HUES6 (cell line): ENCODE results near the gene TMEM256.

Experiments
- H3K27ac ChIP-seq: 2 replicates; pipeline ENCODE4 v1.7.0; 2013; ENCODE audit warnings: low read depth, mild to moderate bottlenecking, low read length, inconsistent platforms
- H3K27me3 ChIP-seq: 2 replicates; pipeline ENCODE4 v1.6.1; 2013; ENCODE audit warnings: low read length; ENCODE audit not compliant: control insufficient read depth, insufficient read depth
- H3K36me3 ChIP-seq: 2 replicates; pipeline ENCODE4 v1.6.1; 2013; ENCODE audit warnings: low read length; ENCODE audit not compliant: control insufficient read depth, insufficient read depth
- H3K4me1 ChIP-seq: 2 replicates; pipeline ENCODE4 v1.6.1; 2013; ENCODE audit warnings: low read length; ENCODE audit not compliant: control insufficient read depth, insufficient read depth
- H3K4me3 ChIP-seq: 2 replicates; pipeline ENCODE4 v1.5.1; 2013; ENCODE audit warnings: low read depth, low read length
- H3K9ac ChIP-seq: one replicate; pipeline ENCODE4 v1.6.1; 2013; ENCODE audit warnings: mild to moderate bottlenecking, low read length
- H3K9me3 ChIP-seq: 2 replicates; pipeline ENCODE4 v1.6.1; 2013; ENCODE audit warnings: low read depth, low read length; ENCODE audit not compliant: control insufficient read depth, insufficient read depth

Gene TMEM256

DNA sequence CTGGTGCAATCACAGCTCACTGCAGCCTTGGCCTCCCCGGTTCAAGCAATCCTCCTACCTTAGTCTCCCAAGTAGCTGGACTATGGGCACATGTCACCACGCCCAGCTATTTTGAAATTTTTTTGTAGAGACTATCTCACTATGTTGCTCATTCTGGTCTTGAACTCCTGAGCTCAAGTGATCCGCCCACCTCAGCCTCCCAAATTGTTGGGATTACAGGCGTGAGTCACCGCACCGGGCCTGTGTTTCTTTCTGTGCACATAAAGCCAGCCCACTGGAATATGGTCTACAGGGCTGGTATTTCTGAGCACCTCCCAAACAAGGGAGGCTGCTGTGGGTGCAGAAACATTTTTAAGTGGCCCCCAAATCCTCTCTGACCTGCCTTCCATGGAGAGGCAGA lies 40.6 kb downstream of the TMEM256 start:
- Histone ChIP-seq H3K9ac (no peak overlapping the region), H3K27me3 (no peaks in the 10 kb centered on the region), H3K4me3 (no peak overlapping the region), H3K36me3 (no peaks in the 10 kb centered on the region), H3K4me1 (peaks cover 6% of the 10 kb centered on the region; the same call in 1 of the 2 replicates), H3K9me3 (no peaks in the 10 kb centered on the region), H3K27ac (no peak overlapping the region)

DNA sequence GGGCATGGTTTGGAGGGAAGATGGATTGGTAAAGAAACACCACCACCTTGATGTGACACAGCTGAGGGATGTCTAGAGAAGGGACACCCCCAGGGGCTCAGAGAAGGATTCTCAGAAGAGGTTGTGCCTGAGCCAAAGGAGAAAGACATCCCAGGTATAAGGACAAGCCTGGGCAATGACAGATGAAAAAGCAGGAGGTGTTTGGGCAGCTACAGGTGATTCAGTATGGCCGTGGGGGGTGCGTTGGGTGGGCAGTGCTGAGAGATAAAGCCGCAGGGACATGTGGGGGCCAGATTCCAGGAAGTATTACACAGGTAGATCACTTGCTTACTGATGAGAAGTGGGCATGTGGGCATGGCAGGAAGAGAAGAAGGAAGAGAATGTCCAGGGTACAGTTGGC lies 42.0 kb downstream of the TMEM256 start:
- Histone ChIP-seq H3K36me3 (no peaks in the 10 kb centered on the region), H3K9ac (no peak overlapping the region), H3K27ac (no peak overlapping the region), H3K9me3 (no peaks in the 10 kb centered on the region), H3K4me3 (no peak overlapping the region), H3K4me1 (no peaks in the 10 kb centered on the region), H3K27me3 (no peaks in the 10 kb centered on the region)

DNA sequence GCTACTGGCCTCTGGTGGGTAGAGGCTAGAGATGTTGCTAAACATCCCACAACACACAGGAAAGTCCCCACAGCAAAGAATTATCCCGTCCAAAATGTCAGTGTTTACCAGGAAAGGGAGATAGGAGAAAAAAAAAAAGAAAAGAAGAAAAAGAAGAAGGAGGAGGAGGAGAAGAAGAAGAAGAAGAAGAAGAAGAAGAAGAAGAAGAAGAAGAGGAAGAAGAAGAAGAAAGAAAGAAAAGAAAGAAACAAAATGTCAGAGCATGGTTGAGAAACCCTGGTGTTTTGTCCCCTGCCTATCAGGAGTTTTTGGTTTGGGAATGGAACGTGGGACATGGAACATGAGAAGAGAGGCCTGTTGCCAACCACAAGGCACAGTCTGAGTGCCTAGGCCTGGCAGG lies 46.5 kb downstream of the TMEM256 start:
- Histone ChIP-seq H3K4me1 (peaks cover 15% of the 10 kb centered on the region), H3K9me3 (no peaks in the 10 kb centered on the region), H3K27me3 (0 out of 2 replicates have a peak, but pooled peaks cover 6% of the 10 kb centered on the region), H3K27ac (no peak overlapping the region), H3K36me3 (no peaks in the 10 kb centered on the region), H3K4me3 (no peak overlapping the region), H3K9ac (no peak overlapping the region)

DNA sequence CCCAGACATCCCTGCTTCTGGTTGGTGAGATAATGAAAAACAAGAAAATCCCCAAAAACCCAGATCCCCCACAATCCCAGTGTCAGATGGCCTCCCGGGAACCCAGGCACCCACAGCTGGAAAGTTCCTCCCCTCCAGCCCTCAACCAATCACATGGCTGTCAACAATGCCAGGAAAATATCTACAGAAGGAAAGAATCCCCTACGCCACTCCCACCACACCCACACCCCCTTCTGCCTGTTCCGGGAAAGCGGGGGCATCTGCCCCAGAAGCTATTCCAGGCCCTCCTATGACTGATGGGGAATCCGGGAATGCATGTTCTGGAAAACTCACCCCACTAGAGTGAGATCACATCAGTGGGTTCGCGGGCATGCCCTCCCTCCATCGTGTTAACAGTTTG lies 47.1 kb downstream of the TMEM256 start:
- Histone ChIP-seq H3K4me1 (peaks cover 16% of the 10 kb centered on the region), H3K27me3 (0 out of 2 replicates have a peak, but pooled peaks cover 6% of the 10 kb centered on the region), H3K36me3 (no peaks in the 10 kb centered on the region), H3K9me3 (no peaks in the 10 kb centered on the region), H3K9ac (no peak overlapping the region), H3K27ac (no peak overlapping the region), H3K4me3 (no peak overlapping the region)

DNA sequence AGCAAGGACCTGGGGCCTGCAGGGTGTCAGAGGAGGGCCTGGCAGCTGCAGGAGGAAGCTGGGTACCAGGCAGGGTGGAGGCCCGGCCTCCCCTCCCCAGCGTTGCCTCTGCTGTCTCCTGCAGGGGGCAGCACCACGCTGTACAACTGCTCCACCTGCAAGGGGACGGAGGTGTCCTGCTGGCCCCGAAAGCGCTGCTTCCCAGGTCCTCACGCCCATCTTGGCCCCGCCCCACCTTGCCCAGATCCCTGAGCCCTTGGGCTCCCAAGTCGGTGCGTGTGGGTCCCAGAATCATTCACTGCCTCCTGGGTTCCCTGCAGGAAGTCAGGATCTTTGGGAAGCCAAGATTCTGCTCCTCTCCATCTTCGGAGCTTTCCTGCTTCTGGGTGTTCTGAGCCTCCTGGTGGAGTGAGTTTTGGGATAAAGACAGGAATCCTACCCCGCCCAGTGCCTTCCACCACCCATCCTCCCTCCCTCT lies 47.8 kb downstream of the TMEM256 start:
- H3K9me3 ChIP-seq, result no peaks in the 10 kb centered on the region
- H3K27me3 ChIP-seq, result 0 out of 2 replicates have a peak, but pooled peaks cover 6% of the 10 kb centered on the region
- H3K27ac ChIP-seq, result no peak overlapping the region
- peak overlapping the region; percentile 44 for H3K4me3 ChIP-seq
- H3K4me1 ChIP-seq, result peaks cover 16% of the 10 kb centered on the region
- no peak overlapping the region for H3K9ac ChIP-seq
- H3K36me3 ChIP-seq, result no peaks in the 10 kb centered on the region

DNA sequence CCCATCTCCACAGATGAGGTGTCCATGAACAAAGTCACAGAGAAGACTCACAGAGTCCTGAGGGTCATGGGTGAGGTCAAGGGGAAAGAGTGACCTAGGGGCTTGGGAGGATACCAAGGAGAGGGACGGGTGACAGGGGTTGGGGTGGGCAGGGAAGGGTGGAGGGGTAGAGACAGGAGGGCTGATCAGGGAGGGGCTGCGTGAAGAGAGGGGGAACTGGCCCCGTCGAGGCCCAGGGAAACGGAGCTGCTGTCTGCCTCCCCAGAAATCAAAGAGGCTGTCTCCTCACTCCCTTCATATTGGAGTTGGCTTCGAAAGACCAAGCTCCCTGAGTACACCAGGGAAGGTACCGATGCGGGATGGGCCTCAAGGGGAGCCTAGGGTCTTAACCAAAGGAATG lies 48.3 kb downstream of the TMEM256 start:
- no peaks in the 10 kb centered on the region for H3K9me3 ChIP-seq
- no peak overlapping the region for H3K4me3 ChIP-seq
- H3K4me1 ChIP-seq, result peaks cover 16% of the 10 kb centered on the region
- no peaks in the 10 kb centered on the region for H3K36me3 ChIP-seq
- no peak overlapping the region for H3K27ac ChIP-seq
- H3K27me3 ChIP-seq, result 0 out of 2 replicates have a peak, but pooled peaks cover 6% of the 10 kb centered on the region
- no peak overlapping the region for H3K9ac ChIP-seq

DNA sequence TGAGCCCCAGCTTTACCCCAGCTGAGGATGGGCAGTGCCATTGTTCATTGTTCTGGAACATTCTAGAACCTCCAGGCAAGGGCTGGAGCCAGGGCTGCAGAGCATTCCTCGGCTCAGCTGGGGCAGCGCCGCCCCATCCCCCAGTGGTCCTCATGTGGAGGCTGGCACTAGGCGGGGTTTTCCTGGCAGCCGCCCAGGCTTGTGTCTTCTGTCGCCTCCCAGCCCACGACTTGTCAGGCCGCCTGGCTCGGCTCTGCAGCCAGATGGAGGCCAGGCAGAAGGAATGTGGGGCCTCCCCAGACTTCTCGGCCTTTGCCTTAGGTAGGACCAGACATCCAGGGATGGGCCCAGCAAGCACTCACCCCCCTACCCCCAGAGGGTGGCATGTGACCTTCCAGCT lies 48.8 kb downstream of the TMEM256 start, which contains the start of gene TMEM95:
Gene TMEM95 (plus strand): TSS at position 104 of the 400 bp plus-strand sequence. CDS start 49 bp downstream, at position 153.
- Histone ChIP-seq H3K9ac (no peak within 1 kb of the TSS), H3K9me3 (no peaks in the 10 kb centered on the region), H3K4me1 (peaks cover 16% of the 10 kb centered on the region), H3K36me3 (no peaks in the 10 kb centered on the region), H3K27ac (no peak within 1 kb of the TSS), H3K27me3 (0 out of 2 replicates have a peak, but pooled peaks cover 6% of the 10 kb centered on the region), H3K4me3 (no peak within 1 kb of the TSS)

DNA sequence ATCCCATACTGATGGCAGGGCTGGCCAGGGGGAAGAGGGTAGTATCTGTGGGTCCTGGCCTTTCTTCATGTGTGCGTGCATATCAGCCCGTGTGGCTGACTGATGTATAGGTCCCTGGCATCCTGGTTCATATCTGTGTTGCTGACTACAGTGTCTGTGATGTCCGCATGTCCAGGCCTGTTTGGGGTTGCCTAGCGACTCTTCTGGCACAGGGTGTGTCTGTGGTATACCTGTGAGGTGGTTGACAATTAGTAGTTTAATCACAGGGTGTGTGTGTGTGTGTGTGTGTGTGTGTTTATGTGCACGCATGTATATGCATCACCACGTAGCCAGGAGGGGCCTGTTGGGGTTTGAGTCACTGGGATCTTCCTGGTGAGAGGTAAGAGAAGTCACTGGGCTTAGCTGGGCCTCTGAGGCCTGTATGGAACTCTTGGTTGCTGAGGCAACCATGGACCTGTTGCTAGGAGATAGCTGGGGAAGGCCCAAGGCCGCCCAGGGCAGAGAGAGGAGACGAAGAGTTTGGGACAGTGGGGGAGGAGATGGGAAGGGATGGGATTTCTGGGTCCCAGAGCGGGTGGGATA lies 49.5 kb downstream of the TMEM256 start:
- Histone ChIP-seq H3K27ac (no peak overlapping the region), H3K9me3 (no peaks in the 10 kb centered on the region)

More for the DNA sequence above, 49.5 kb downstream of the TMEM256 start:
- no peak overlapping the region for H3K9ac ChIP-seq
- H3K27me3 ChIP-seq, result 0 out of 2 replicates have a peak, but pooled peaks cover 6% of the 10 kb centered on the region
- H3K36me3 ChIP-seq, result no peaks in the 10 kb centered on the region
- H3K4me3 ChIP-seq, result no peak overlapping the region
- H3K4me1 ChIP-seq, result peaks cover 23% of the 10 kb centered on the region
